ENCODE measurements around the gene ANKRD29. TPM values are rescaled to one million over a fixed set of nuclear protein-coding genes. Genes with fewer than 3 reads are reported as not detected.
"Not testable (repeated sequence)": the region's sequence is repeated elsewhere in the genome, so short reads cannot be mapped to it uniquely, and the experiment has no call there.

Gene ANKRD29
- total RNA-seq, 1 experiment from 2014 or later: not detected

GRCh38 chr18:23627970-23628369 is 34.7 kb downstream of the ANKRD29 start:
- no peak for DNase-seq (ENCODE audit: low spot score)
- in situ Hi-C loops (cut with HindIII; ENCODE audit: low sequenced_read_pairs): no loop called here

GRCh38 chr18:23627321-23627720 is 35.4 kb downstream of the ANKRD29 start:
- in situ Hi-C loops (cut with HindIII; ENCODE audit: low sequenced_read_pairs): no loop called here
- no peak for DNase-seq (ENCODE audit: low spot score)

- in situ Hi-C loops (cut with HindIII; ENCODE audit: low sequenced_read_pairs): no loop called here
- DNase-seq (ENCODE audit: low spot score): no peak
These were observed 36.0 kb downstream of the ANKRD29 start for GRCh38 chr18:23626451-23627279.

- in situ Hi-C loops (cut with HindIII; ENCODE audit: low sequenced_read_pairs): no loop called here
- no peak for DNase-seq (ENCODE audit: low spot score)
These were observed 39.7 kb downstream of the ANKRD29 start for GRCh38 chr18:23623040-23623439.

- DNase-seq (ENCODE audit: low spot score): no peak
- in situ Hi-C loops (cut with HindIII; ENCODE audit: low sequenced_read_pairs): no loop called here
These were observed 43.3 kb downstream of the ANKRD29 start for GRCh38 chr18:23619388-23619881.

GRCh38 chr18:23618862-23619387 is 43.8 kb downstream of the ANKRD29 start:
- DNase-seq (ENCODE audit: low spot score): no peak
- in situ Hi-C loops (cut with HindIII; ENCODE audit: low sequenced_read_pairs): no loop called here

GRCh38 chr18:23617412-23618014 is 45.2 kb downstream of the ANKRD29 start:
- in situ Hi-C loops (cut with HindIII; ENCODE audit: low sequenced_read_pairs): no loop called here
- DNase-seq (ENCODE audit: low spot score): no peak

GRCh38 chr18:23616258-23616657 is 46.5 kb downstream of the ANKRD29 start:
- in situ Hi-C loops (cut with HindIII; ENCODE audit: low sequenced_read_pairs): no loop called here

GRCh38 chr18:23614891-23615290 is 47.8 kb downstream of the ANKRD29 start:
- in situ Hi-C loops (cut with HindIII; ENCODE audit: low sequenced_read_pairs): no loop called here

More at GRCh38 chr18:23616258-23616657, 46.5 kb downstream of the ANKRD29 start:
- no peak for DNase-seq (ENCODE audit: low spot score)

GRCh38 chr18:23614413-23614812 is 48.3 kb downstream of the ANKRD29 start:
- in situ Hi-C loops (cut with HindIII; ENCODE audit: low sequenced_read_pairs): no loop called here
- no peak for DNase-seq (ENCODE audit: low spot score)

More at GRCh38 chr18:23614891-23615290, 47.8 kb downstream of the ANKRD29 start:
- DNase-seq (ENCODE audit: low spot score): no peak

GRCh38 chr18:23613091-23613475 is 49.6 kb downstream of the ANKRD29 start:
- DNase-seq (ENCODE audit: low spot score); in situ Hi-C loops (cut with HindIII; ENCODE audit: low sequenced_read_pairs): not testable (repeated sequence)

- no peak for DNase-seq (ENCODE audit: low spot score)
- in situ Hi-C loops (cut with HindIII; ENCODE audit: low sequenced_read_pairs): no loop called here
These were observed 50.1 kb downstream of the ANKRD29 start for GRCh38 chr18:23612434-23613090.

- in situ Hi-C loops (cut with HindIII; ENCODE audit: low sequenced_read_pairs): no loop called here
These were observed 53.2 kb downstream of the ANKRD29 start for GRCh38 chr18:23609390-23610023.

GRCh38 chr18:23608211-23608610 is 54.5 kb downstream of the ANKRD29 start:
- in situ Hi-C loops (cut with HindIII; ENCODE audit: low sequenced_read_pairs): no loop called here
- no peak for DNase-seq (ENCODE audit: low spot score)

More at GRCh38 chr18:23609390-23610023, 53.2 kb downstream of the ANKRD29 start:
- no peak for DNase-seq (ENCODE audit: low spot score)

GRCh38 chr18:23605941-23606340 is 56.8 kb downstream of the ANKRD29 start:
- no peak for DNase-seq (ENCODE audit: low spot score)
- in situ Hi-C loops (cut with HindIII; ENCODE audit: low sequenced_read_pairs): no loop called here

- DNase-seq (ENCODE audit: low spot score): no peak
- in situ Hi-C loops (cut with HindIII; ENCODE audit: low sequenced_read_pairs): no loop called here
These were observed 62.9 kb downstream of the ANKRD29 start for GRCh38 chr18:23599809-23600208.

GRCh38 chr18:23596183-23596582 is 66.5 kb downstream of the ANKRD29 start:
- in situ Hi-C loops (cut with HindIII; ENCODE audit: low sequenced_read_pairs): no loop called here
- DNase-seq (ENCODE audit: low spot score): no peak

GRCh38 chr18:23595591-23595990 is 67.1 kb downstream of the ANKRD29 start:
- no peak for DNase-seq (ENCODE audit: low spot score)
- in situ Hi-C loops (cut with HindIII; ENCODE audit: low sequenced_read_pairs): no loop called here

GRCh38 chr18:23593720-23594119 is 69.0 kb downstream of the ANKRD29 start:
- in situ Hi-C loops (cut with HindIII; ENCODE audit: low sequenced_read_pairs): no loop called here
- DNase-seq (ENCODE audit: low spot score): no peak
